ENCODE results near the gene DENND1B.

The DENND1B gene

GRCh38 chr1:197472141-197472540 lies 303.1 kb downstream of the DENND1B start:
- DNase-seq (ENCODE audit: extremely low read depth in 1 of 2, low read depth in 1 of 2) = no peak

- no peak for DNase-seq (ENCODE audit: extremely low read depth in 1 of 2, low read depth in 1 of 2)
These were observed 303.9 kb downstream of the DENND1B start for GRCh38 chr1:197471248-197471985.

- no peak for DNase-seq (ENCODE audit: extremely low read depth in 1 of 2, low read depth in 1 of 2)
These were observed 304.9 kb downstream of the DENND1B start for GRCh38 chr1:197470330-197470729.

- DNase-seq (ENCODE audit: extremely low read depth in 1 of 2, low read depth in 1 of 2) = no peak
These were observed 305.6 kb downstream of the DENND1B start for GRCh38 chr1:197469620-197470210.

- DNase-seq (ENCODE audit: extremely low read depth in 1 of 2, low read depth in 1 of 2) = no peak
These were observed 306.6 kb downstream of the DENND1B start for GRCh38 chr1:197468543-197469175.

GRCh38 chr1:197467881-197468280 lies 307.4 kb downstream of the DENND1B start:
- DNase-seq (ENCODE audit: extremely low read depth in 1 of 2, low read depth in 1 of 2) = no peak

- no peak for DNase-seq (ENCODE audit: extremely low read depth in 1 of 2, low read depth in 1 of 2)
These were observed 308.5 kb downstream of the DENND1B start for GRCh38 chr1:197466813-197467212.

GRCh38 chr1:197465528-197466327 lies 309.6 kb downstream of the DENND1B start:
- DNase-seq (ENCODE audit: extremely low read depth in 1 of 2, low read depth in 1 of 2) = no peak

- no peak for DNase-seq (ENCODE audit: extremely low read depth in 1 of 2, low read depth in 1 of 2)
These were observed 311.2 kb downstream of the DENND1B start for GRCh38 chr1:197464044-197464443.

- DNase-seq (ENCODE audit: extremely low read depth in 1 of 2, low read depth in 1 of 2) = no peak
These were observed 312.1 kb downstream of the DENND1B start for GRCh38 chr1:197463142-197463541.

GRCh38 chr1:197462539-197462938 lies 312.7 kb downstream of the DENND1B start:
- no peak for DNase-seq (ENCODE audit: extremely low read depth in 1 of 2, low read depth in 1 of 2)
